Left renal pelvis (tissue), 4 donors: ENCODE results near the gene C4BPA. TPM values are rescaled to one million over a fixed set of nuclear protein-coding genes. Genes with fewer than 3 reads are reported as not detected.
A peak's percentile ranks its signal among the peaks of the same experiment; 100 is the strongest.

Source experiments
- DNase-seq, 4 donors: peaks; one replicate each; pipeline ENCODE4 v3.0.0-alpha.2; 2013; ENCODE audit warnings: low read depth in 4 of 4, low spot score in 3 of 4
- polyA plus RNA-seq, 4 donors: library from polyadenylated mRNA; unstranded; fragments of 120-200 nt; gene quantifications; one replicate each; pipeline ENCODE4 v1.2.1, GENCODE V29; 2013; ENCODE audit not compliant: insufficient read length in 4 of 4

The C4BPA gene
- polyA plus RNA-seq, result under 1 TPM; 0.33 to 0.64 (median 0.46) TPM

GRCh38 chr1:207103892-207104373 is at the start of gene C4BPA:
TSS of gene C4BPA (plus strand) at chr1:207104233. CDS start at chr1:207113026, 8,793 bp downstream.
- no peak for DNase-seq

- no peak for DNase-seq
Measured at GRCh38 chr1:207054491-207054890, 49.5 kb upstream of the C4BPA start.

DNA sequence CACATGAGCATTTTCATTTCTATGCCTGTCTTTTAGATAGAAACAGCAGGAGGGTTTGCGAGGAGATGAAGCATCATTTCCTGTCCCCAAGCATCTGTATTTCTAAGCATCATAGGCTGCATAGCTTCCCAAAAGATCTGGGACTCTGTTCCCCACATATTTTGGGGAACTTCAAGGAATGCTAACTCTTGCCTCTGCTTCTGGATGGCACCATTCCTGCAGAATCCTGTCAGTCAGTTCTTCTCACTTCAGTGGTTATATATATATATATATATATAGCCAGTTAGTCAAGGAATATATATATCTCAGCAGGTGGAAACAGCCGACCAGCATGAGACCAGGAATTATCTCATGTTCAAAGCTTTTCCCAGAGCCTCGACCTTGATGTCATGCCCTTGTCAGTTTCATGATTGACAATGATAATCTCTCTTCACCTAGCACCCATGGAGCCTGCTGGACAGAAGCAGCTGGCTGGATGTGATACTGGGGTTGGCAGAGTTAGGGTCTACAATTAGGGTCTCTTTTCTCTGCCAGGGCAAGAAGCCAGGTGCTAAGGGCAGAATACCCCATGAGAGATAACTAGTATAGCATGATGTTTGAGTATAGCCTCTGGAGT is 48.5 kb upstream of the C4BPA start:
- no peak for DNase-seq

DNA sequence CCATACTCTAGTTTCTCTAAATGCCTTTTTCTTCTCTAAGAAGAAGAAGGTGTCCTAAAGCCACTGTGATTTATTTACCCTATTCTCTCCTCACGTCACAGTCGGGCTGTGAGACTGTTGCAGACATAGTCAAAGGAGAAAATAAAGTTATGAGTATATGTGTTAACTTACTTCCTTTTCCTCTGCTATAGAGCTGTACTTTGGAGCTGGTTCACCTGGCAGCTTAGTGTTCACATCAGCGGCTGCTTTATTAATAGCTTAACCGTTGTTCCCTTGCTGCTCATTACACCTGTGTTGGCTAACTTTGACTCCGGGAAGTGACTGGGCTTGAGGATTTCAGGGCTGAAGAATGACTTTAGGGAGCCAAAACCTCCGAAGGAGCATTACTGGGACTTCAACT is 47.4 kb upstream of the C4BPA start:
- no peak for DNase-seq

- no peak for DNase-seq
Measured at GRCh38 chr1:207058252-207058651, 45.8 kb upstream of the C4BPA start.

DNA sequence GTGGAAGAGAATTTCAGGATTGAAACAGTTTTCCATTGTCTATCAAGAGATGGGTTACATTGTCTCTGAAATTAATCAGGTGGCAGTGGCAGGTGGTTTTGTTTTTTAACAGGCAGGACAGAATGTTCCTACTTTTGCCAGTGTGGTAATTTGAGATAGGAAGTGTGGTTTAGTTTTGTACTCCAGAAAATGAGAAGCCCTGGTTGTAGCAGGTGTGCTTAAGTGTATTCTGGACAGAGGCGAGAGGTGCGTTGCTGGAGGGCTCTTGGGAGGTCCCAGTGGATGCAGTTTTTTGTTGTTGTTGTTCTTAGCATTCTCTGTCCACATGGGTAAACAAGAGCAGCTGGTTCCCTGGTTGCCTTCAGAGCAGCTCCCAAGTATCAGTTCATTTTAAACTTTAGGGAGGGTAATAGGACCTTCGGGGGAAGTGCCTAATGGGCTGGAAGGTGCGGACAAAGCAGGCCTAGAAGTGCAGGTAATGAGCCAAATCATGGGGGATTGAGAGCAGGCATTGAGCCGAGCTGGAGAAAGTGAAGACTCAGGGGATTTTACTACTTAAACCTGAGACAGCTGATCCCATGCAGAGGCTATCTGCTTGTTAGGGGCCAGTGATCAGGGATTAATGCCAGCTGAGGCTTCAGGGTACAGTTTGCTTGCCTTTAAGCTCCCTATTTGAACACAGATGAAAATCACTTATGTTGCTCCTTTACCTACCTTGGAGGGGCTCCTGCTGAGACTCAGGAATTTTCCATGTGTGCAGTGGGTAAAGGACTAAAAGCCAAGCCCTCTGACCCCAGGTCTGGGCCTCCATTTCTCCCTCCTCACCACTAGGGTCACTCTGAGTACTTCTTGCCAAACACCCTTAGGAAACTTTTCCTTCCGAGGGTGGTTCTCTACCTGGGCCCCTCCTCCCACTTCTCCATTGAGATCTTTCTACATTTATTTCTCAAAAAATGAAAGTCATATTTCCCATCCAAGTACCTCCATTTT is 44.9 kb upstream of the C4BPA start:
- no peak for DNase-seq

DNA sequence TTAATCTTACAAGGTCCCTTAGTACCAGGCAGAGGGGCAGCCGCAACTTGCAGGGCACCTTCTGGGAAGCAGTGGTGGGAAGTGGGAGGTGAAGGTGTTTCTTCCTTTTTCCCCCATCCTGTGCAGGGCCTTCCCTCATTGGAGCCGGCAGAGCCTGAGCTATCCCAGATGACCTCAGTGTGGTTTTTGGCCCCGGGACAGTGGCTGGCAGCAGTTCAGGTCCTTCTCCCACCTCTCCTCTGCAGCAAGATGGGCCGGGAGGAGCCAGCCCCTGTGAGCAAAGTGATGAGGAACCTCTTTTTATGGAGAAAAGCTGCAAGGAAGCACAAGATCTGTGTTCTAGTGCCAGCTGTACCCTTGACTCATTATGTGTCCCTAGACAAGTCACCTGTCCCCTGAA is 44.2 kb upstream of the C4BPA start:
- DNase-seq, result no peak

DNA sequence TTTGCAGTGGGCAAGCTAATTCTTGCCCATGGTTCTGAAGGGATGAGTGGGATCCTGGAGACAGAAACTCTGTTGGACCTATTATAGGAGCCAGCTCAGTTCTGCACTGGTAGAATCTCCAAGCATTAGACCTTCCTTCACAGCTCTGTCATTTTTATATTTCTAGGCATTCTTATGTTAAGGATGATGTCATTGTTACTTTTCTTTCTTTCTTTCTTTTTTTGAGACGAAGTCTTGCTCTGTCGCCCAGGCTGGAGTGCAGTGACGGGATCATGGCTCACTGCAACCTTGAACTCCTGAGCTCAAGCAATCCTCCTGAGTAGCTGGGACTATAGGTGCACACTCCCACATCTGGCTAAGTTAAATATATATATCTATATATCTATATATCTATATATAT is 43.4 kb upstream of the C4BPA start:
- DNase-seq, result no peak

GRCh38 chr1:207062058-207062457 is 42.0 kb upstream of the C4BPA start:
- DNase-seq, result no peak

DNA sequence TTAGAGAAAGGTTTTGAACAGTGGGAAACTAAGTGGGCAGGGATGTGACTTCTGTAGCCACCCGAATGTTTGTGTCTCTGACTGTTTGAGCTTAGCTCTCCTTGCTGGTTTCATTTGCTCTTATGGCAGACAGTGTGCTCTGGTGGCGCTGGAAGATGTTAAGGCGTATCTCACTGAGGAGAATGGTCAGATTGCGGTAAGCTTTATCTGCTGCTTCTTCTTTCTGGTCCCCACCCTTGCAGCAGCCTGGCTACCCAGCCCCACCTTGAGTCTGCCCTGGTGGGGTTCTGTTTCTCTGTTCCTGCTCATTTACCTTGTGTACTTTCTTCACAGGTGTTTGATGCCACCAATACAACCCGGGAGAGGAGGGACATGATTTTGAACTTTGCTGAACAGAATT is 41.0 kb upstream of the C4BPA start:
- DNase-seq, result no peak

- DNase-seq, result no peak
Measured at GRCh38 chr1:207064561-207064960, 39.5 kb upstream of the C4BPA start.

GRCh38 chr1:207067185-207067584 is 36.8 kb upstream of the C4BPA start:
- no peak for DNase-seq

DNA sequence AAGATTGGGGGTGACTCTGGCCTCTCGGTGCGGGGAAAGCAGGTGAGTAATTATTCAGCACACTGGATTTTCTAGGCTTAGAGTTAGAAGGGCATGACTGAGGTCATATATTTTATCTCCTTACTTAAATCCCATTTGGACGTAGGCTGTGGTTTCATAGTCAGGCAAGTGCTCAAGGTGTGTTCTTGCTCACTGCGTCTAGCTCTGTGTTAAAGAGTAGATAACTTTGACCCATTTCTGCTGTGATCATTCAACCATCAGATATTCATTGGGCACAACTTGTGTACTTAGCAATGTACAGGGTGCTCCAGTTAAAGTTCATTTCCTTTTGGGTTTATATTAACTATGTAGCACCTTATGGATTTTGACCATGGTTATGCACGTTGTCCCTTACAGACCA is 36.4 kb upstream of the C4BPA start:
- no peak for DNase-seq

GRCh38 chr1:207069061-207069460 is 35.0 kb upstream of the C4BPA start:
- DNase-seq, result no peak

DNA sequence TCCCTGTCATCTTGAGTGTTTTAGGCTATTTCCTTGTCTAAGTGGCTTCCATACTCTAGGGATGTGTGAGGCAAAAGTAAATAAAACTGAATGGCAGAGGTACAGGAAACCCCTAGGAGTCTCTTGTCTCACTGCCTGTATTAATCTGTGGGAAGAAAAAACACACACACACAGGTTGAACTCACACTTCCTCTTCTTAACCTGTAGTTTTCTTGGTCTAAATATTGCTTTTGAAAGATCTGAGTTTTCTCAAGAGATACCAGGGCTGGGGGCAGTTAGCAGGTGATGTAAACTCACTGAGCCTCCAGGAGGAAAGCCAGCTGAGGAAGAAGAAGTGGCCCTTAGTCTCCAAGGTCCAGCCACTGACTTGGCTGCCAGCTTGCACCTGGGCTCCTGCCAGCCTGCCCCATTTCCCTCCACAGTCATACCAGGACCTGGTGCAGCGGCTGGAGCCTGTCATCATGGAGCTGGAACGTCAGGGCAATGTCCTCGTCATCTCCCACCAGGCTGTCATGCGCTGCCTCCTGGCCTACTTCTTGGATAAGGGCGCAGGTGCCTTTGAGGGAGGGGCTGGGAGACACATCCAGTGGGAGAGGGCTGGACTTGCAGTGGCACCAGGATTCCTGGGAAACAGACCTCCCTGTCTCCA is 34.1 kb upstream of the C4BPA start:
- no peak for DNase-seq

DNA sequence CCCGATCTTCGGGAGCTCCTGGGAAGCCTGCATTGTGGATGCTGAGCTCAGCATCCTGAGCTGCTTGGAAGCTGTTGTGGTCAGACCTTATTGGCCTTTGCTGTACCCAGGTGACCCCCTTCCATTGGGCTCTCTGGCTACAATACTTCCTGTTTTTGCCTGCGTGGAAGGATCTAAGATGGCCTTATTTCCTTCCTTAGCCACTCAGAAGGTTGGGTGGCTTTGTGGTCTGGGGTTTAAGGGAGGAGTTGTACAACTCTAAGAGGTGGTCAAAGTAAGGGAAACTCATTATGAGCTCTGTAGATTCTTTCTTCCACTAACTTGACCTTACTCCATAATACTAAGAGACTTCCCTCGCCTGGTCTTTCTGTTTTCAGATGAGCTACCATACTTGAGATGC is 33.2 kb upstream of the C4BPA start:
- DNase-seq, result no peak

- DNase-seq, result no peak
Measured at GRCh38 chr1:207071426-207071825, 32.6 kb upstream of the C4BPA start.

DNA sequence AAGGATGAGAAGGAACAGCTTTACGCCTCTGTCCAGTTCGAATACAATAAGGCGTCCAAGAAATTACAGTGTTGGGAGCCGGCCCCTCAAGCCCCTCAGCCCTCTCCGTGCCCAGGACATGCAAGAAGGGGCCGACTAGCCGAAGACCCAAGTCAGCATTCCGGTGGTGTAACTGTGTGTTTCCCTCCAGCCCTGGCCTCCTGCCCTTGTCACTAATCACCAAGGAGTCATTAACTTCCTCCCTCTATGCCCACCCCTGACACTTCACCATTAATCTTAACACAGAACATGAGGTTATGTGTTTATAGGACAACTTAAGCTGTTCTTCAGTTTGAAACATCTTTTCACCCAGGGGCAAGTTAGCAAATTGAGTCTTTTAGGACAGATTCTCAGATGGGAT is 31.8 kb upstream of the C4BPA start:
- peak in 1 of 4 donors; percentile 22 for DNase-seq

DNA sequence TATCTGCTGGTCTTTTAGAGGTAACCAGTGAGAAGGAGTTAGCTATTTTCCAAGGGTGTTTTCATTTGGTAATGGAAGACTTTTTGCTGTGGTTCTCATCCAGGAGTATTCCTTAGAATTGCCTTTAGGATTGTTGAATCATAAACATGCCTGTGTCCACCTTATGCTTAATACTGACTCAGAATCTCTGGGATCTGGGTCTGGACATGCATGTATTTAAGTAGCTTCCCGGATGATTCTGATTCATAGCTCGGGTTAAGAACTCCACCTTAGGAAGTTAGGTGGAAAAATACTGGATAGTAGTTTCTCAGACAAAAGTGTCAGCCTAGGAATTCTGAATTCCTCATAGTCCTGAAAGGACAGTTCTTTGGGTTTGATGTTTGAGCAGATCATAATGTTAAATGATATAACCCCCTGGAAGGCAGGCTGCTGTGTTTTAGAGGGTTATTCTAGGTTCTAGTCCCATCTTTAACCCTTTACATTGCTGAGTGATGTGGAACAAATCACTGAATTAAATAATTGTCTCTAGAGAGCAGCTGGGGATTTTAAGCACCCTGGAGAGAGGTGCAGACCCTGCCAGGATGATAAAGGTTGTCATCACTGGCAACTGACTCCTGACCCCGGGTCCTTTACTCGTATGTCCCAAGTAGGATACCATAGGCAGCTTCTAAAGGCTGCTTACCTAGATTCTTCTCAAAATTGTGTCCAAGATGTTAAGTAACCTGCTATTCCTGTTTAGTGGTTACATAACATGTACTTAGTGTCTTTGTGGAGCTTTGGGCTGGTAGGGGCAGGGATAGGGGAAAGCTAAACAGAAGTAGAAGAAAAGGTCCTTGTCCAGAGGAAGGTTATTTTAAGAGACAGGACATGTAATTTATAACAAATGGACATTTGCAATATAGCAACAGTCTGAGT is 29.9 kb upstream of the C4BPA start:
- DNase-seq, result no peak
